Measurements from ENCODE around the gene TRPV5.

TRPV5 gene

DNA sequence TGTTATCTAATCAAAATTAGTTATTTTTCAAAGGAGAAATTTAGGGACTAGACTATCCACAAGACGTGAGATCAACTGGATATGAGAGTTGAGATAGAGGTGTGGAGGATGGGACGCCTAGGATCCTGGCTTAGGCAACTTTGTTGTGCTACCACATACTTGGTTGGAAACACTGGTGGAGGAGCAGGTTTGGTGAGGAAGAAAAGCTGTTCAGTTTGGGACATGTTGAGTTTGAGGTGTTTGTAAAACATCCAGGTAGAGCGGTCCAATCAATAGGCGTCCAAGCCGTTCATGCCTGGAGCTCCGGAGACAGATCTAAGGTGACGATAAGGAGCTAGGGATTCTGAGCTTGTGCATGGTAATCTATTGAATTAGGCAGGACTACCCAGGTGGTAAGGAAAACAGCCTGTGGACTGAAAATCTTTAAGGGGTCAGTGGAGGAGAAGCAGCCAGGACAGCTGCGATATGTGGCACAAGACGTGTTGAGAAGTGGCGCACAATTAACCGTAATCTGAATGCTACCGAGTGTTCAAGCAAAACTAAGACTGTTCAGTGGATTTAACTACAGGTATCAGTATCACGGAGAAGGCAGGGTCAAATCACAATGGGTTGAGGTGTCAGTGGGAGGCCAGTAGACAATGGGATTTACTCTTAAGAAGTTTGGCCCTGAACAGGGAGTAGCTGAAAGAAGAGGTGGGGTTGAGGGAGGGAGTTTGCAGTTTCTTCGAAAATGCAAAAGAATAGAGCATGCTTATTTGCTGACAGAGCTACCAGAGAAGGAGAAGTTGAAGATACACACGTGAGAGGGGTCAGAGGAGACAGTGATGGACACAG is 31.9 kb downstream of the TRPV5 start:
- no peak for DNase-seq (ENCODE audit: low spot score)
- no peak for TF ChIP-seq CTCF (IDR thresholded peaks at IDR 0.05; ENCODE audit: extremely low read depth, missing control alignments)

DNA sequence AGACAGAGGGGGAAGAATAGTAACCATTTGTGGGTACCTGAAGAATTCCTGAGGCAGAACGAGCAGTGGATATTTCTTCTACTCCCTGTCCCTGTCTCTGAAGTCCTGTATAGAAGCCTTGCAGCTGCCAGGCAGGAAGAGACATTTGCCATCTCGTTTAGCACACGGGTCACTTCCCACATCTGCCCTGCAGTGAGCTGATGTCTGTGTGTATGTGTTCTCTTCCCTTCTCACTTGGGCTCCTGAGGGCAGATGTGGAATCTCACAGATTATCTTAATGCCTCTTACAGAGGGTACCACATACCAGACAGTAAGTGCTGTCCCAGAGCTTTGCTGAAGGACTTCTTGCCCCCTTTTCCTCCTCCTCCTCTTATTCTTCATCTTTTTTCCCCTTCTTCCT is 33.9 kb downstream of the TRPV5 start:
- TF ChIP-seq CTCF (IDR thresholded peaks at IDR 0.05; ENCODE audit: extremely low read depth, missing control alignments) = no peak
- no peak for DNase-seq (ENCODE audit: low spot score)

DNA sequence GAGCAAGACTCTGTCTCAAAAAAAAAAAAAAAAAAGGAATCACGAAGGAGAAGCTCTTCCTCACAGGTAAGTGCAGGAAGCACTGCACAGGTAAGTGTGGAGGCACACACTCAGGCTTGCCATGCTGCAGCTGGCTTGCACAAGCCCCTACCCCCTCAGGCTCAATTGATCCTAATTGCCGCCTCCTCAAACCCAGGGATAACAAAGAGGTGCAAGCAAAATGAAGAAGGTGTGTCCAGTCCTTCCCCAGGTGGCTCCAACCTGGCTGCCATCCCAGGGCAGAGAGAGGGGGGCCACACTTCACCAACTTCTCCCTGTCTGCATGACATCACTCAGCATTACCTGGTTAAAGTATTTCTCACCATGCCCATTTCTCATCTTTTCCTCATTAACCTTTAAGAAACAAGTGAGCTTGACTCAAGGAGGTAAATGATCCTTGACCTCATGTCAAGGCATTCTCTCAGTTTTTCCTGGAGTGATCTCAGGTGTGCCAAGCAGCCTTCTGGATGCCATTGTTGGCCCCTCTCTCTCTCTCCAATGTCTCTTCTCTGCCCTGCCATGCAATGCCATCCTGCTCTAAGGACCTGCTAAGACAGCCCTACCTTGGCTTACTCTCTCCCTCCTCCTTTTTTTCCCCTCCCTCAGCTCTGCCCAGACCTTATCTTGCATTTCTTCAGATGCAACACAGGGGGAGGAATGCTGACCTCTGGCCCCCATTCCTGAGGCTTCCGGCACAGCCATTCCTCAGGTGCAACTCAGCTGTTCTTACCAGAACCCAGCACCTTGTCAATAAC is 35.0 kb downstream of the TRPV5 start:
- DNase-seq (ENCODE audit: low spot score) = no peak
- no peak for TF ChIP-seq CTCF (IDR thresholded peaks at IDR 0.05; ENCODE audit: extremely low read depth, missing control alignments)

DNA sequence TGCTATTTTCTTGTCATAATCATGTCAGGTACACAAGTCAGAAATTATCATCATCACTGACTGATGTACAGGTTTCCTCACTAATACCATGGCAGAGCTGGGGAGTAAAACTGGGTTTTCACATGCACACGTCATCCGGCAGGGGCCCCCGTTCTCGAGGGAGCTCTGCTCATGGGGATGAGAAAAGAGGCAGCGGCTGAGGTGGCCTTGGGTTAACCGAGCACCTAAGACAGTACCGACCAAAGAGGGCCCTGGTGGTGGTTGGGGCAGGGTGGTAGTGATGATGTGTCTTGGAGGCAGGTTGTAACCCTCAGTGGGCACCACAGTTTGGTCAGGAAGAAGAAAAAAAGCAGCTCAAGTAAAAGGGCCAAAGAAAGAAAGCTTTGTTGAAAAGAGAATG is 35.9 kb downstream of the TRPV5 start:
- no peak for DNase-seq (ENCODE audit: low spot score)
- TF ChIP-seq CTCF (IDR thresholded peaks at IDR 0.05; ENCODE audit: extremely low read depth, missing control alignments) = no peak

GRCh38 chr7:142896741-142897379 is 36.7 kb downstream of the TRPV5 start:
- no peak for TF ChIP-seq CTCF (IDR thresholded peaks at IDR 0.05; ENCODE audit: extremely low read depth, missing control alignments)
- DNase-seq (ENCODE audit: low spot score) = no peak

DNA sequence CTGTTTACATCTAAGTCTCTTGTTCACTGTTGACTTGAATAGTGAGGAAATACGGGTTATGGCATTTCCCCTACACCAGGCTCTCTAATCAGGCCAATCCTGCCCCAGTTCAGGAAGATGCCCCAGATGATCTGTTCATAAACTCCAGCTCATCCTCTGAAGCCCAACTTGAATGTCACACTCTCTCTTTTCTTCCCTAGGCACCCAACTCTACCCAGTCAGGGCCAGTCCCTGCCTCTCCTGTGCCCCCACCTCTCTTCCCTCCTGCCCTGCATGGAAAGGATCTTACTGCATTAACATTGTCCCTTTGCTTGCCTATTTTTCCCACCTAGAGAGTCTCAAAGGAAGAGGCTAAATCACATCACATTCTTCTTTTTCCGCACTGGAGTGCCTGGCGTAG is 37.4 kb downstream of the TRPV5 start:
- no peak for TF ChIP-seq CTCF (IDR thresholded peaks at IDR 0.05; ENCODE audit: extremely low read depth, missing control alignments)
- DNase-seq (ENCODE audit: low spot score) = no peak

Measured in GM20000 (cell line).